SK-N-SH treated with all-trans-retinoic acid at 6 μM for 48 hours (cell line): Measurements from ENCODE around the gene ZCCHC2.

Experiments
- ATAC-seq: fragments of 200-7000 bp; cut with Tn5 transposase; 3 replicates; pipeline ENCODE4 v1.9.1; 2020; ENCODE audit warnings: mild to moderate bottlenecking, moderate library complexity
- BACH2 ChIP-seq: fragments of 250-450 bp; sonication (Bioruptor Pico); IDR thresholded peaks from 2 replicates; pipeline ENCODE4 v1.9.0; 2021; ENCODE audit warnings: mild to moderate bottlenecking, borderline replicate concordance
- CREB5 ChIP-seq: fragments of 250-450 bp; sonication (Bioruptor Pico); IDR thresholded peaks from 2 replicates; pipeline ENCODE4 v1.5.1; 2020; ENCODE audit warnings: low read depth, mild to moderate bottlenecking, moderate library complexity
- CSDC2 ChIP-seq: fragments of 250-450 bp; sonication (Bioruptor Pico); IDR thresholded peaks from 2 replicates; pipeline ENCODE4 v1.5.0; 2020; ENCODE audit warnings: mild to moderate bottlenecking, moderate library complexity
- CSRNP3 ChIP-seq: fragments of 250-450 bp; sonication (Bioruptor Pico); IDR thresholded peaks from 2 replicates; pipeline ENCODE4 v1.5.1; 2021; ENCODE audit warnings: mild to moderate bottlenecking, moderate library complexity
- ESRRG ChIP-seq: fragments of 250-450 bp; sonication (Bioruptor Pico); IDR thresholded peaks from 2 replicates; pipeline ENCODE4 v1.6.1; 2021; ENCODE audit warnings: mild to moderate bottlenecking
- GLIS3 ChIP-seq: fragments of 250-450 bp; sonication (Bioruptor Pico); IDR thresholded peaks from 2 replicates; pipeline ENCODE4 v1.5.0; 2020; ENCODE audit warnings: mild to moderate bottlenecking, moderate library complexity
- ISL1 ChIP-seq: fragments of 250-450 bp; sonication (Bioruptor Pico); IDR thresholded peaks from 2 replicates; pipeline ENCODE4 v2.1.2; 2022; ENCODE audit warnings: mild to moderate bottlenecking, moderate library complexity
- PATZ1 ChIP-seq: fragments of 250-450 bp; sonication (Bioruptor Pico); IDR thresholded peaks from 2 replicates; pipeline ENCODE4 v1.8.0; 2020; ENCODE audit warnings: mild to moderate bottlenecking, moderate library complexity, borderline replicate concordance
- POU6F1 ChIP-seq: fragments of 250-450 bp; sonication (Bioruptor Pico); IDR thresholded peaks from 2 replicates; pipeline ENCODE4 v1.8.0; 2021; ENCODE audit warnings: low read depth, mild to moderate bottlenecking, moderate library complexity, borderline replicate concordance
- PPARA ChIP-seq: fragments of 250-450 bp; sonication (Bioruptor Pico); IDR thresholded peaks from 2 replicates; pipeline ENCODE4 v1.5.0; 2020; ENCODE audit warnings: mild to moderate bottlenecking, borderline replicate concordance
- SNAI2 ChIP-seq: fragments of 250-450 bp; sonication (Bioruptor Pico); IDR thresholded peaks from 2 replicates; pipeline ENCODE4 v1.5.0; 2020; ENCODE audit warnings: mild to moderate bottlenecking, moderate library complexity
- TCF4 ChIP-seq: fragments of 250-450 bp; sonication (Bioruptor Pico); IDR thresholded peaks from 2 replicates; pipeline ENCODE4 v1.8.0; 2021; ENCODE audit warnings: mild to moderate bottlenecking, moderate library complexity, borderline replicate concordance
- TOX ChIP-seq: fragments of 250-450 bp; sonication (Bioruptor Pico); IDR thresholded peaks from 2 replicates; pipeline ENCODE4 v1.8.0; 2021; ENCODE audit warnings: mild to moderate bottlenecking, moderate library complexity, borderline replicate concordance
- TSHZ2 ChIP-seq: fragments of 250-450 bp; sonication (Bioruptor Pico); IDR thresholded peaks from 2 replicates; pipeline ENCODE4 v1.5.0; 2020; ENCODE audit warnings: mild to moderate bottlenecking, moderate library complexity
- ZFP3 ChIP-seq: fragments of 250-450 bp; sonication (Bioruptor Pico); IDR thresholded peaks from 2 replicates; pipeline ENCODE4 v1.5.0; 2020; ENCODE audit warnings: mild to moderate bottlenecking, moderate library complexity
- ZFP30 ChIP-seq: fragments of 450-650 bp; formaldehyde crosslinking; IDR thresholded peaks from 2 replicates; pipeline ENCODE4 v1.5.0; 2022; ENCODE audit warnings: mild to moderate bottlenecking, moderate library complexity
- ZNF565 ChIP-seq: fragments of 450-650 bp; formaldehyde crosslinking; conservative IDR thresholded peaks from 2 replicates; pipeline ENCODE4 v1.5.0; 2020; ENCODE audit warnings: low read depth, mild to moderate bottlenecking, moderate library complexity
- ZNF70 ChIP-seq: fragments of 450-650 bp; formaldehyde crosslinking; IDR thresholded peaks from 2 replicates; pipeline ENCODE4 v1.5.0; 2020; ENCODE audit warnings: mild to moderate bottlenecking, moderate library complexity

Gene ZCCHC2

GRCh38 chr18:62500966-62501591 is 21.7 kb upstream of the ZCCHC2 start:
- TF ChIP-seq ESRRG (no peak), ZFP3 (CRISPR knock-in tag) (no peak), GLIS3 (CRISPR knock-in tag) (no peak), TSHZ2 (CRISPR knock-in tag) (no peak), PATZ1 (CRISPR knock-in tag) (no peak), TCF4 (no peak), ISL1 (CRISPR knock-in tag) (no peak), POU6F1 (CRISPR knock-in tag) (no peak), ZNF565 (CRISPR knock-in tag) (no peak), CREB5 (CRISPR knock-in tag) (no peak), CSDC2 (CRISPR knock-in tag) (no peak), BACH2 (CRISPR knock-in tag) (no peak), ZFP30 (no peak), PPARA (CRISPR knock-in tag) (no peak), ZNF70 (no peak), TOX (CRISPR knock-in tag) (no peak)
- TF ChIP-seq, all 23 proteins: peak for 0

GRCh38 chr18:62505669-62506494 is 16.9 kb upstream of the ZCCHC2 start:
- ATAC-seq: peak; percentile 37

More at GRCh38 chr18:62500966-62501591, 21.7 kb upstream of the ZCCHC2 start:
- ATAC-seq: no peak

GRCh38 chr18:62506495-62507143 is 16.2 kb upstream of the ZCCHC2 start:
- peak; percentile 37; the same call in 2 of the 3 replicates for ATAC-seq
- TF ChIP-seq CSDC2 (CRISPR knock-in tag) (no peak), ZNF565 (CRISPR knock-in tag) (no peak), ZFP30 (no peak), CSRNP3 (no peak), SNAI2 (CRISPR knock-in tag) (no peak), PATZ1 (CRISPR knock-in tag) (no peak), TCF4 (no peak), CREB5 (CRISPR knock-in tag) (no peak), TSHZ2 (CRISPR knock-in tag) (no peak)

More at GRCh38 chr18:62505669-62506494, 16.9 kb upstream of the ZCCHC2 start:
- TF ChIP-seq TOX (CRISPR knock-in tag) (no peak), ZNF565 (CRISPR knock-in tag) (no peak)
